Vagina (tissue), 2 donors: ENCODE results near the gene FUBP1. TPM values are rescaled to one million over a fixed set of nuclear protein-coding genes. Genes with fewer than 3 reads are reported as not detected.
A peak's percentile ranks its signal among the peaks of the same experiment; 100 is the strongest.
"Not testable (repeated sequence)": the region's sequence is repeated elsewhere in the genome, so short reads cannot be mapped to it uniquely, and the experiment has no call there.

Source experiments
- DNase-seq, 2 donors: peaks; one replicate each; pipeline ENCODE4 v3.0.0-alpha.2; 2017; ENCODE audit errors: extremely low spot score in 2 of 2
- H3K27ac ChIP-seq: fragments of 200-600 bp; sonication (generic); one replicate; pipeline ENCODE4 v1.5.1; 2019
- H3K27me3 ChIP-seq: fragments of 200-600 bp; sonication (generic); one replicate; pipeline ENCODE4 v1.5.1; 2019
- H3K36me3 ChIP-seq, 2 donors: fragments of 200-600 bp; sonication (generic); one replicate each; pipeline ENCODE4 v1.5.1; 2017 to 2019
- H3K4me1 ChIP-seq: fragments of 200-600 bp; sonication (generic); one replicate; pipeline ENCODE4 v1.5.1; 2019
- H3K4me3 ChIP-seq, 2 donors: fragments of 200-600 bp; sonication (generic); 1 replicate in 1 of 2; 2 replicates in 1 of 2; pipeline ENCODE4 v1.5.1; 2016 to 2019
- H3K9me3 ChIP-seq: fragments of 200-600 bp; sonication (generic); one replicate; pipeline ENCODE4 v1.5.1; 2019
- POLR2A ChIP-seq, 2 donors: fragments of 450-650 bp; IDR thresholded peaks; one replicate each; pipeline ENCODE4 v1.6.1; 2017; ENCODE audit warnings: antibody characterized with exemption in 2 of 2, mild to moderate bottlenecking in 2 of 2, moderate library complexity in 2 of 2
- POLR2AphosphoS5 ChIP-seq, 2 donors: sonication (generic); formaldehyde crosslinking; IDR thresholded peaks; one replicate each; pipeline ENCODE4 v1.9.0; 2017; ENCODE audit warnings: antibody characterized with exemption in 2 of 2, mild to moderate bottlenecking in 2 of 2, low read depth in 1 of 2; ENCODE audit not compliant: insufficient read depth in 1 of 2
- intact Hi-C: fragments of 100-400 bp; cut with DNase I; formaldehyde crosslinking; loops from one replicate; pipeline ENCODE4 v1.15.1; 2023
- total RNA-seq: library from RNA; depleted of rRNA; stranded (reverse); fragments of >200 nt; gene quantifications from one replicate; pipeline ENCODE4 v1.2.3, GENCODE V29; 2016
- TF ChIP-seq, protein P1 (sequence below), 3 experiments: fragments of 450-650 bp in 2 of 3; fragments of 200-600 bp in 1 of 3; sonication (generic) in 1 of 3; IDR thresholded peaks; one replicate each; pipeline ENCODE4 v1.5.1; 2017 to 2019; ENCODE audit warnings: antibody characterized with exemption in 3 of 3, mild to moderate bottlenecking in 2 of 3, moderate library complexity in 2 of 3

FUBP1 gene
- total RNA-seq, 1 donor from 2014 or later, result 85.7 TPM

DNA sequence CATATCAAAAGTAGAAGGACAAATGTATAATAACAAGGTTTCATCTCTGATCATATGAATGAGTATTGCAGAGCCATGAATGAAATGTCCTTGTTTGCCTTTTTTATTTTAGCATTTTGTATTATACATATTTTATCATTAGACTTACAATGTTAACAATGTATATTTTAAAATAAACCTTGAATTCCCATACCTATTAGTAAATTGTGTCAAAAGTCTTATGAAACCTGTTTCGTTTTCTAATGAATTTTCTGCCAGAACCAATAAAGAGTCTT is 26.5 kb upstream of the FUBP1 start:
- no peaks in the 10 kb centered on the region for H3K27me3 ChIP-seq

DNA sequence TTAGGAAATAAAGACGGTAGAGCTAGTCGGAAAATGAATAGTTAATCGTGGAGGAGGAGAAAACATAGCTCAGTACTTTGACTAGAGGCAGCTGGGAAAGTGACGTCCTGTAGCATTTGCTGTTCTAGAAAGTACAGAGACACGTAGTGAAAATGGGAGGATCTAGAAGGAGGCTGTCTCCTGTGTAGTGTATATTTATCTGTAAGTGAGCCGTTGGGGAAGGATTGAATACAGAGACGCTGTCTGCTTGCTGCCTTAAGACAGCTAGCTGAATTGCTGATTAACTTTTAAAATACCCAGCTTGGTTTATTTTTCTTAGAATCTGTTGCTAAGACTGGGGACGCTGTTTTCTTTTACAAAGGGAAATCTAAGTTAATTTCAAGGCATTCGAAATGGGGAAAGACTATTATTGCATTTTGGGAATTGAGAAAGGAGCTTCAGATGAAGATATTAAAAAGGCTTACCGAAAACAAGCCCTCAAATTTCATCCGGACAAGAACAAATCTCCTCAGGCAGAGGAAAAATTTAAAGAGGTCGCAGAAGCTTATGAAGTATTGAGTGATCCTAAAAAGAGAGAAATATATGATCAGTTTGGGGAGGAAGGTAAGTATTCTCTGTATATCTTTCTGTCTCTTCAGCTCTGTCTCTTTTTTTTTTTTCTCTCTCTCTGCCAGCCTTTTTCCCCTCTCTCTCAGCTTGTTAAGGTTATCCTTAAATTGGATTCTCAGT is 26.0 kb upstream of the FUBP1 start, which contains the start of gene DNAJB4:
TSS of gene DNAJB4 (plus strand) at position 221 of the 729 bp plus-strand sequence. CDS start at position 393, 172 bp downstream.
- TF ChIP-seq POLR2A (IDR thresholded peaks at IDR 0.05) (peak; percentile 98), POLR2AphosphoS5 (IDR thresholded peaks at IDR 0.05; ENCODE audit: insufficient read depth in 1 of 2, low read depth in 1 of 2) (peak; percentile 55 to 100)
- TF ChIP-seq, protein P1, sequence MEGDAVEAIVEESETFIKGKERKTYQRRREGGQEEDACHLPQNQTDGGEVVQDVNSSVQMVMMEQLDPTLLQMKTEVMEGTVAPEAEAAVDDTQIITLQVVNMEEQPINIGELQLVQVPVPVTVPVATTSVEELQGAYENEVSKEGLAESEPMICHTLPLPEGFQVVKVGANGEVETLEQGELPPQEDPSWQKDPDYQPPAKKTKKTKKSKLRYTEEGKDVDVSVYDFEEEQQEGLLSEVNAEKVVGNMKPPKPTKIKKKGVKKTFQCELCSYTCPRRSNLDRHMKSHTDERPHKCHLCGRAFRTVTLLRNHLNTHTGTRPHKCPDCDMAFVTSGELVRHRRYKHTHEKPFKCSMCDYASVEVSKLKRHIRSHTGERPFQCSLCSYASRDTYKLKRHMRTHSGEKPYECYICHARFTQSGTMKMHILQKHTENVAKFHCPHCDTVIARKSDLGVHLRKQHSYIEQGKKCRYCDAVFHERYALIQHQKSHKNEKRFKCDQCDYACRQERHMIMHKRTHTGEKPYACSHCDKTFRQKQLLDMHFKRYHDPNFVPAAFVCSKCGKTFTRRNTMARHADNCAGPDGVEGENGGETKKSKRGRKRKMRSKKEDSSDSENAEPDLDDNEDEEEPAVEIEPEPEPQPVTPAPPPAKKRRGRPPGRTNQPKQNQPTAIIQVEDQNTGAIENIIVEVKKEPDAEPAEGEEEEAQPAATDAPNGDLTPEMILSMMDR (IDR thresholded peaks at IDR 0.05), result no peak
- intact Hi-C loops, result loop anchor here (2.0 kb wide), 1 partner anchor 26 kb away; the partner anchor contains the start of gene FUBP1
- H3K4me1 ChIP-seq, result peaks cover 34% of the 10 kb centered on the region

More for the DNA sequence above, 26.5 kb upstream of the FUBP1 start:
- TF ChIP-seq, protein P1 (IDR thresholded peaks at IDR 0.05), result no peak
- TF ChIP-seq POLR2AphosphoS5 (IDR thresholded peaks at IDR 0.05; ENCODE audit: insufficient read depth in 1 of 2, low read depth in 1 of 2), result no peak
- no peak for TF ChIP-seq POLR2A (IDR thresholded peaks at IDR 0.05)
- no peak for DNase-seq
- Histone ChIP-seq H3K36me3 (no peaks in the 10 kb centered on the region), H3K9me3 (no peaks in the 10 kb centered on the region), H3K4me1 (peaks cover 40% of the 10 kb centered on the region), H3K27ac (peak overlapping the region; percentile 97), H3K4me3 (peak overlapping the region; percentile 57 to 64)
- intact Hi-C loops, result loop anchor here (2.0 kb wide), 1 partner anchor 27 kb away; the partner anchor contains the start of gene FUBP1

DNA sequence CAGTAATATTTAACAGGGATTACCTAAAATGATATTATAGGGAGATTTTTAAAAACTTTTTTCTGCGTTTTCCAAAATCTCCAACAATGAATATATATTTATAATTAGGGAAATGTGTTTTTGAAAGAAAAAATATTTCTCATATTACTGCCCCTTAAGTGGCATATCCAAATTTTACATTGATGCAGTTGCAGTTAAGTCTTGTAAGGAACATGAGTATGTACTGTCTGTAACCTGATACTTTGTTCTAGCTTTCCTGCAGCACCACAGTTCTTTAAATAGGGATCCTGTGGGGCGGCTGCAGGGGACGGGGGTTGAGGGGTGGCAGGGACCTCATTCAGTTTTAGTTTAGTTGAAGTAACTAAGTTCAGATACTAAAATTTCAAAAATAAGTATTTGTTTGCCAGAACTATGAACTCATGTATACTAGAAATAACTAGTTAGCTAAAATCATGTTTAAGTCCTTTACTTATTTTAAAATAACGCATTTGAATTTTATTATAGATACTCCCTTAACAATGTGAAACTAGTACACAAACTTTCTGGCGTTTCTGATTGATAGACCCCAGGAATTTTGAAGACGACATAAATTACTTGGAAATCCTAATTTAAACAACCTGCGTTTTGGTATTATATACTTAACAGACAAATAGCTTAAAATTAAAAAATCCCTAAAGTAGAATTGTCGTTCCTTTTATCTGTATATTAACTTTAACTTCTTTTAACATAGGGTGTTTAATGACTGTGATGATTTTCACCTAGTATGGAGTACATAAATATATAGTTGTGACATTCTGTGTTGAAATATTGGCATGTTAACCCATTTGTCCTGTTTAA is 25.2 kb upstream of the FUBP1 start:
- Histone ChIP-seq H3K4me1 (peaks cover 28% of the 10 kb centered on the region), H3K27me3 (no peaks in the 10 kb centered on the region), H3K27ac (peak overlapping the region; percentile 97), H3K4me3 (peak overlapping the region; percentile 57 to 64), H3K36me3 (no peaks in the 10 kb centered on the region), H3K9me3 (no peaks in the 10 kb centered on the region)
- TF ChIP-seq, protein P1 (IDR thresholded peaks at IDR 0.05), result no peak
- peak in 1 of 2 donors; percentile 68 for TF ChIP-seq POLR2AphosphoS5 (IDR thresholded peaks at IDR 0.05; ENCODE audit: insufficient read depth in 1 of 2, low read depth in 1 of 2)
- no peak for DNase-seq
- intact Hi-C loops, result loop anchor here (2.0 kb wide), 1 partner anchor 25 kb away; the partner anchor contains the start of gene FUBP1

More for the DNA sequence above, 26.0 kb upstream of the FUBP1 start, which contains the start of gene DNAJB4:
- H3K9me3 ChIP-seq, result no peaks in the 10 kb centered on the region
- peak within 1 kb of the TSS; percentile 57 to 64 for H3K4me3 ChIP-seq
- H3K27me3 ChIP-seq, result no peaks in the 10 kb centered on the region
- peak within 1 kb of the TSS; percentile 97 for H3K27ac ChIP-seq
- DNase-seq, result no peak
- no peaks in the 10 kb centered on the region for H3K36me3 ChIP-seq

DNA sequence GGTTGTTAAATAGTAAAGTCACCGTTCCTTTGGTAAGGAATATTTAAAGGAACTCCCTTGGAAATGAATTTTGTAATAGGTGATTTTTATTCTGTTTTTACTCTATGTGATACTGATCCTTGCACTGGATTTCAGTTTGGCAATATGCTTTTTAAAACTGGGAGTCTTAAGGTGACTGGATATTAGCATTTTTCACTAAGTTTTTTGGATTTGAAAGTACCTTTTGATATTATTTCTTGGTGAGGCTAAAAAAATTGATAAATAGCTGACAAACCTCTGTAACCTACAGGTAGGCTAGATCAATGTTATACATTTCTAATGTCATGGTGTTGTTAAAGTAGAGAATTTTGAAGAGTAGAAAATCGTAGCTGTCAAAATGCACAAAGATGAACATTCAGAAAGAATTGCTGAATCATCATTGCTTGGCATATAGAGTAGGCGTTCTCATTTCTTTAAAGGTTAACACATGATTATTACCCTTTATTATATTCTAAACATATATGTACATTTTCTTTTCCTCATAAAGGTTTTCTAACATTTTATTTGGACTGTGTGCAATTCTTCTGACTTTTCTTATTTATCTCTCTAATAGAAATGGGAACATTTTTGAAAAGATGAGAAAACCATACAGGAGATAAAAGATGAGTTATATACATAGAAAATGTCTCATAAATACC is 24.3 kb upstream of the FUBP1 start:
- H3K36me3 ChIP-seq, result no peaks in the 10 kb centered on the region
- H3K9me3 ChIP-seq, result no peaks in the 10 kb centered on the region
- no peaks in the 10 kb centered on the region for H3K27me3 ChIP-seq
- peaks cover 19% of the 10 kb centered on the region for H3K4me1 ChIP-seq
- H3K27ac ChIP-seq, result peak overlapping the region; percentile 97
- TF ChIP-seq, protein P1 (IDR thresholded peaks at IDR 0.05), result no peak
- TF ChIP-seq POLR2AphosphoS5 (IDR thresholded peaks at IDR 0.05; ENCODE audit: insufficient read depth in 1 of 2, low read depth in 1 of 2), result no peak
- intact Hi-C loops, result no loop called here
- DNase-seq, result no peak
- H3K4me3 ChIP-seq, result no peak overlapping the region

DNA sequence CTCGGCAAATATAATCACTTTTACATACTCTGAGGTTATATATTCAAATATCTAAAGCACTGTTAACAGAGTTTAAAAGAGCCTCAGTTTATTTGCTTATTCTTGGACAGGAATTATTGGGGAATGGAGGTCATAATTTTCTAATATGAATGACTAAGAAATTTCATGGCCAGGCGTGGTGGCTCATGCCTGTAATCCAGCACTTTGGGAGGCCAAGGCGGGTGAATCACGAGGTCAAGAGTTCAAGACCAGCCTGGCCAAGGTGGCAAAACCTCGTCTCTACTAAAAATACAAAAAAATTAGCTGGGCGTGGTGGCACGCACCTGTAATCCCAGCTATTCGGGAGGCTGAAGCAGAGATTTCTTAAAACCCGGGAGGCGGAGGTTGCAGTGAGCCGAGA is 21.7 kb upstream of the FUBP1 start:
- H3K4me3 ChIP-seq, H3K36me3 ChIP-seq, H3K27ac ChIP-seq, H3K4me1 ChIP-seq, H3K27me3 ChIP-seq, H3K9me3 ChIP-seq, DNase-seq, intact Hi-C loops: not testable (repeated sequence)
